Stimulated activated CD4-positive, alpha-beta T cell treated with anti-CD3 and anti-CD28 coated beads, Interleukin-4, amount 100 ng/mL, for 1 hour (primary cell): Measurements from ENCODE around the gene DCAKD.
A peak's percentile ranks its signal among the peaks of the same experiment; 100 is the strongest.
"Not testable (repeated sequence)": the region's sequence is repeated elsewhere in the genome, so short reads cannot be mapped to it uniquely, and the experiment has no call there.

Source experiments
- DNase-seq: peaks from one replicate; pipeline ENCODE4 v3.0.0-alpha.2; 2020

Gene DCAKD

DNA sequence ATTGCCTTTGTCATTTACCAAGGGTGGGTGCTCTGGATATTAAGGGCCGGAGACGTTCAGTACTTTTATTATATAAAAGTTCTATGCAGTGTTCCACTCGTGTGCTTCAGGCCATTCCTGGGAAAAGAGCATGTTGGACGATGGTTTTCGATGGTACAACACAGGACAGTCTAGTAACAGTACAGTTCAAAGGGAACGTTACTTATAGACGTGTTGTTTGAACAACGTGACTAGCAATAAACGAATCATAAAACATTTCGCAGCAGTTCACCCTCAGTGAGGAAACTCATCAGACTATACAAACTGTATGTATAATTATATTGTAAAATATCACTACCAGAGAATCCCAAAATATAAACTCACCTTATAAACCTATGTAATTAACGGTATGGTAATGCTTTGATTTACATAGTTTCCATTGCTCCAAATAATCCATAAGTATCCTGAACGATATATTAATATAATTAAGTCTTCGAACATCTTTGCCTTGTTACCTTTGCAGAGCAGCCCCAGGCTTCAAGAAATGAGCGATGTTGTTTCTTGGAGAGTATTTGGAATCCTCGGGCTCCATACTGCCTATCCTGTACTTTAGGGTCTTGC is 10.3 kb upstream of the DCAKD start:
- DNase-seq: no peak

- DNase-seq: peak; percentile 93
Observed at GRCh38 chr17:45060797-45061605, 9.6 kb upstream of the DCAKD start, which contains the start of gene NMT1. Gene NMT1, plus strand, starts transcription at chr17:45061317. Its CDS starts 13 bp downstream, at chr17:45061330.

- DNase-seq: peak; percentile 3
Observed at GRCh38 chr17:45060382-45060796, 9.0 kb upstream of the DCAKD start.

DNA sequence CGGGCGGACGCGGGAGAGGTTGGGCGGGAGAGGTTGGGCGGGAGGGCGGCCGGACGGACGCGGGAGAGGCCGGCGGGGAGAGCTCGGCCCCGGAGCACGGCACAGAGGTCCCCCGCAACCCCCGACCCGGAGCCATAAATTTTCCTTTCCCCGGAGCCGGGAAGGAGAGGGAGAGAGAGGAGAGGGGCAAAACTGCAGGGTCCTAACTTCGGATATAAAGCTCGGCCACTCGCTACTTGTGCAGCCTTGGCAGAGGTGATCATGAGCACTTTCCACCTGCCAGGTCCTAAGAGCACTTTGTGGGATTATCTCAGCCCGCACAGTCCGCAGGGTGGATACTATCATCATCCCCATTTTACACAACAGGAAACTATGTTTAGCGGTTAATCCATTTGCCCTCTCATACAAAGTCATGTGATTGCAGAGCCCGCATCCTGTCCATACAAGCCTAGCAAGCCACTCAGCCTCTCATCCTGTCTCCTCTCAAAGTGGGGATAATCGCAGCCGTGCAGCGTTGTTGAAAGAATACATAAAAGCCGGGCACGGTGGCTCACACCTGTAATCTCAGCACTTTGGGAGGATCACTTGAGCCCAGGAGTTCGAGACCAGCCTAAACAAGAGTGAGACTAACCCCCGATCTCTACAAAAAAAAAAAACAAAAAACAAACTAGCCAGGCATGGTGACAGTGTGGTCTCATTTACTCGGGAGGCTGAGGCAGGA is 780 bp upstream of the DCAKD start:
- peak; percentile 13 for DNase-seq

DNA sequence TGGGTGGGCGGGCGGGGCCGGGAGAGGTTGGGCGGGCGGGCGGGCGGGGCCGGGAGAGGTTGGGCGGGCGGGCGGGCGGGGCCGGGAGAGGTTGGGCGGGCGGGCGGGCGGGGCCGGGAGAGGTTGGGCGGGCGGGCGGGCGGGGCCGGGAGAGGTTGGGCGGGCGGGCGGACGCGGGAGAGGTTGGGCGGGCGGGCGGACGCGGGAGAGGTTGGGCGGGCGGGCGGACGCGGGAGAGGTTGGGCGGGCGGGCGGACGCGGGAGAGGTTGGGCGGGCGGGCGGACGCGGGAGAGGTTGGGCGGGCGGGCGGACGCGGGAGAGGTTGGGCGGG is 254 bp upstream of the DCAKD start:
- not testable (repeated sequence) for DNase-seq

- DNase-seq: peak; percentile 36
Observed at GRCh38 chr17:45050481-45051059, 862 bp downstream of the DCAKD start.

DNA sequence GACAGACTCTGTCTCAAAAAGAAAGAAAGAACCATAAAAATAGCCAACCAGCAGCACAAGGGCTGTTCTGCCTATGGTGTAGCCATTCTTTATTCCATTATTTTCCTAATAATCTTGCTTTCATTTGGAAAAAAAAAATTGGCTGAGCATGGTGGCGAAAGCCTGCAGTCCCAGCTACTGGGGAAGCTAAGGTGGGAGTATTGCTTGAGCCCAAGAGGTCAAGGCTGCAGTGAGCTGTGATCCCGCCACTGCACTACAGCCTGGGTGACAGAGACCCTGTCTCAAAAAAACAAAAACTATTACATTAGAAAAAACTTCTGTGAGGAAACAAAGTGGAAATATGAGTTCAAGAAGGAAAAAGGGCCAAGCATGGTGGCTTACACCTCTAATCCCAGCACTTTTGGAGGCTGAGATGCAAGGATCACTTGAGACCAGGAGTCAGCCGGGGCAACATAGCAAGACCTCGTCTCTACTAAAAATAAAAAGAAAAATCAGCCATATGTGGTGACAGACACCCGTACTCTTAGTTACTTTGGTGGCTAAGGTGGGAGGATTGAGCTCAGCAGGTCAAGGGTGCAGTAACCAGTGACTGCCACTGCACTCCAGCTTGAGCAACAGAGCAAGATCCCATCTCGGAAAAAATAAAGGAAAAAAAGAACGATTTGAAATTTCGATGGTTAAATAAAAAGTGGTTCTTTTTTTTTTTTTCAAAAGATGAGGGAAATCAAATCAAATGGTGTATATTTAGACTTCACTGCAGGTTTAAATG is 2.5 kb downstream of the DCAKD start:
- DNase-seq: no peak

GRCh38 chr17:45046537-45047125 is 4.8 kb downstream of the DCAKD start:
- DNase-seq: no peak

- DNase-seq: no peak
Observed at GRCh38 chr17:45043813-45044540, 7.5 kb downstream of the DCAKD start.

- no peak for DNase-seq
Observed at GRCh38 chr17:45042346-45043120, 8.9 kb downstream of the DCAKD start.

GRCh38 chr17:45040459-45040858 is 11.0 kb downstream of the DCAKD start:
- DNase-seq: no peak

DNA sequence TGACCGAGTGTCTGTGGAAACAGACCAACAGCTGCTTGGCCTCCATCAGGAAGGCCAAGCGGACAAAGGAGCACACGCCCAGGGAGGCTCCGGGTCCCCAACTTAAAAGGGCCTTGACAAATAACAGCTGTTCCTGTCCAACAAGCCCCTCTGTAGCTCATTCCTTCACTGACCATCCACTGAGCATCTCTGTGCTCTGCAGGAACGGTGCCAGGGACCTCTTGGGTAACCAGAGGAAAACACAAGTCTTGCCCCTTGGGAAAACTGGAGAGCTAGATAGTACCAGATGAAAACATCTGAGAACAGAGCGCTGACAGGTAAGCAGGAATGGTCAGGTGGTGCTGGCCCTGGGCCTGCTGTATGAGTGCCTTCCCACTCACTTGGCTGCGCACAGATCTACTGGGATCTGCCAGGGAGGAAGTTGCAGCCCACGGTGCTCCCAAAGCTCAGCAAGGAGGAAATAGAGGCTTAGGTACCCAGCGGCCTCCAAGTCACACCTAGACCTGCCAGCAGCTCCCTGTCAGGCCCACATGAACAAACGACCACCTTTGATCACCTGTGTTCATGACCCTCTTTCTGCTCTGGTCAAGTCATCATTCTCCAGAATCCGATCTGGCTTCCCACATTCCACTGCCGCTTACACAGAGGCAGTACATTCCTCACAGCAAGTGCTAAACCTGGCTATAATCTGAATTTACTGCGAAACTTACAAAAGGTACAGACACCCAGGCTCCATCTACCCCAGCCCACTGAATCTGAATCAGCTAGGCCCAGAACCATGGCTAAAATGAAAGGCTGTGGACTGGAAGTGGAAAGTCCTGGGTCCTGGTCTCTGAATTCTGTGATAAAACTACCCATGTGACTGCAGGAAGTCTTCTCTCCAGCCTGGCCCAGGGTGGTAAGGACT is 12.5 kb downstream of the DCAKD start:
- no peak for DNase-seq

- no peak for DNase-seq
Observed at GRCh38 chr17:45036691-45037090, 14.7 kb downstream of the DCAKD start.

GRCh38 chr17:45035848-45036247 is 15.6 kb downstream of the DCAKD start:
- DNase-seq: no peak

DNA sequence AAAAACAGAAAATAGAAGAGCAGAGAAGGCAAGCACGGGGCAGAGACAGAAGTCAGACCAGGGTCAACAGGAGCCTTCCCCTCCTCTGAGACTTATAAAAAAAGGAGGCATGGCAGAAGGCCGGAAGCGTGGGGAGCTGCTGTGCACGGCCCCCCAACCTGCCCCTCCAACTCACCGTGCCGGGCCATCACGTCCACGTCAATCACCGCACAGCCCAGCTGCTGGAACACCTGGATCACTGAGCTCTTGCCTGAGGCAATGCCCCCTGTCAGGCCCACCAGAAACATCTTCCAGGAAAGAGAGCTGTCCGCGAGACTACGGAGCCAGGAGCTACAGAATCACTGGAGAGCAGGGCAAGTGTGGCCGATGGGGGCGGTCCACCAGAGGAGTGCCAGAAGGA is 16.8 kb downstream of the DCAKD start:
- DNase-seq: no peak

DNA sequence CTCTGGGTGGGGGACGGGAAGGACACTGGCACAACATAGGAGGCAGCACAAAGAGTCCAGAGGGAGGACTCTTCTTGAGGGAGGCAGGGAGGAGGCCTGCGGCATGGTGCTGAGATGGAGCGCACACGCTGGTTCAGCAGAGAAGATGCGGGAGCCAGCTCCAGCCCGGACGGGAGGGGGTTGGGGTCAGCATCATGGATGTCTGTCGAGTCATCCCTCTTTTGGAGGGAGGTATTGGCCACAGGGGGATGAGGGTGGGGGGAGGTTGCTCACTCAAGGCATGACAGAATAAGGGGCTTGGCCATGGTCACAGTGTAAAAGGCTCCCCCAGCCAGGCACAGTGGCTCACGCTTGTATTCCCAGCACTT is 19.3 kb downstream of the DCAKD start:
- no peak for DNase-seq

GRCh38 chr17:45031231-45032173 is 19.9 kb downstream of the DCAKD start:
- DNase-seq: no peak

DNA sequence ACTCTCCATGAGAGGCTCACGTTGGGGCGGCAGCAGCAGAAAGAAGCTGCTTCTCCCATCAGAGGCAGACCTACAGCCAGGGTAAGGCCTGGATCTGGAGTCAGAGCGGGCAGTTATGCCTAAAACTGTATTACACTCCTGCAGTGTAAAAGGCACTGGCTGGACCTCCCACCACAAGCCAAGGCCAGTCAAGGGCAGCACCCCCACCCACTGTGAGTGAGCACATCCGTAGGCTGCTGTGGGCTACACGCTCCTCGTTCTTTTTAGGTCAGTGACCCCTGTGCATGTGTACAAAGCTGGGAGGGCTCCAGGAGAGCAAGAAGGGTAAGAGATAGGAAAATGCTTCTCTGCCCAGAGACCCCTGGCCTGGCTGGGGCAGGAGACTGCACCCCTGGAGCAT is 20.7 kb downstream of the DCAKD start:
- no peak for DNase-seq
